Ovary (tissue), 3 donors: ENCODE data around the gene BCAM.

Experiments used
- CTCF ChIP-seq, 3 donors: fragments of 450-650 bp in 2 of 3; fragments of 200-600 bp in 1 of 3; IDR thresholded peaks; one replicate each; pipeline versions ENCODE4 v1.5.1 to v1.8.0; 2016 to 2022; ENCODE audit warnings: antibody characterized with exemption in 3 of 3, mild to moderate bottlenecking in 1 of 3
- EP300 ChIP-seq: sonication (generic); formaldehyde crosslinking; IDR thresholded peaks from one replicate; pipeline ENCODE4 v1.6.1; 2017; ENCODE audit warnings: antibody characterized with exemption
- POLR2A ChIP-seq: fragments of 450-650 bp; IDR thresholded peaks from one replicate; pipeline ENCODE4 v1.6.1; 2017; ENCODE audit warnings: antibody characterized with exemption, mild to moderate bottlenecking, moderate library complexity
- donor health status: DM: no; HTN: no; CAD: no.

- no peak for TF ChIP-seq EP300
- no peak for TF ChIP-seq CTCF (IDR thresholded peaks at IDR 0.05)
- no peak for TF ChIP-seq POLR2A
Observed at GRCh38 chr19:44839276-44839675, 30.4 kb downstream of the BCAM start.
